Measurements from ENCODE around the gene KLHL30.

GRCh38 chr2:238154570-238154969, 16.1 kb downstream of the KLHL30 start:
- no peak for TF ChIP-seq CTCF (IDR thresholded peaks at IDR 0.05)
- TF ChIP-seq POLR2A (IDR thresholded peaks at IDR 0.05): no peak

All from breast epithelium (tissue), 3 donors.